ENCODE data around the gene ADK.

ADK gene

DNA sequence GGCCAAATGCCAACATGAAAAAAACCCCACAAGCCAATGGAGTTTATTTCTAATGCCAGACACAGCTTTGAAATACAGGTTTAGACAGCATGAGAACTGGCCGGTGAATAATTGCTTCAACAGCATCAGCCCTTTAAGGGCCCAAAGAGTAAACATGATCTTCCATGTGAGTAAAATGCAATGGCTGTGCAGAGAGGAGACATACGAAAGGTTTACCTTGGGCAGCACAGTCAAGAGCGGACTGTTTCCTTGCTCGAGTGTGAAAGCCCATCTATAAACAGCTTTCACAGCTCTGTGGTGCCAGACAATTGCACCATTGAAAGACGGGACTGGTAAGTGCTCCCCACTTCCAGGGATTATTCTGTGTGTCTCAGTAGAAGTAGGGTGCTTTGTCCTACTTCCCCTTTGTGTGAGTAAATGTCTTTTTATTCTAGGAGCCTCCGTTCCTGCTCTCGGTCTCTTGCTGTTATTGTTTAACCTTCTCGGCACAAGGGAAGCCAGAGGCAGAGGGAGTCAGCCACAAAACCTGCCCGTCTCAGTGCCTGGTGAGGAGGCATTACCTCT, 597.5 kb downstream of the ADK start:
- H3K27ac Mint-ChIP-seq = peak overlapping the region; percentile 84
- H3K36me3 Mint-ChIP-seq (ENCODE audit: low read depth) = no peaks in the 10 kb centered on the region
- H3K4me1 Mint-ChIP-seq = peaks cover 16% of the 10 kb centered on the region
- H3K9me3 Mint-ChIP-seq = no peaks in the 10 kb centered on the region
- no peak for DNase-seq
- no peak overlapping the region for H3K4me3 Mint-ChIP-seq
- no peaks in the 10 kb centered on the region for H3K27me3 Mint-ChIP-seq (ENCODE audit: low read depth, poor library complexity)
- TF ChIP-seq, protein P1, sequence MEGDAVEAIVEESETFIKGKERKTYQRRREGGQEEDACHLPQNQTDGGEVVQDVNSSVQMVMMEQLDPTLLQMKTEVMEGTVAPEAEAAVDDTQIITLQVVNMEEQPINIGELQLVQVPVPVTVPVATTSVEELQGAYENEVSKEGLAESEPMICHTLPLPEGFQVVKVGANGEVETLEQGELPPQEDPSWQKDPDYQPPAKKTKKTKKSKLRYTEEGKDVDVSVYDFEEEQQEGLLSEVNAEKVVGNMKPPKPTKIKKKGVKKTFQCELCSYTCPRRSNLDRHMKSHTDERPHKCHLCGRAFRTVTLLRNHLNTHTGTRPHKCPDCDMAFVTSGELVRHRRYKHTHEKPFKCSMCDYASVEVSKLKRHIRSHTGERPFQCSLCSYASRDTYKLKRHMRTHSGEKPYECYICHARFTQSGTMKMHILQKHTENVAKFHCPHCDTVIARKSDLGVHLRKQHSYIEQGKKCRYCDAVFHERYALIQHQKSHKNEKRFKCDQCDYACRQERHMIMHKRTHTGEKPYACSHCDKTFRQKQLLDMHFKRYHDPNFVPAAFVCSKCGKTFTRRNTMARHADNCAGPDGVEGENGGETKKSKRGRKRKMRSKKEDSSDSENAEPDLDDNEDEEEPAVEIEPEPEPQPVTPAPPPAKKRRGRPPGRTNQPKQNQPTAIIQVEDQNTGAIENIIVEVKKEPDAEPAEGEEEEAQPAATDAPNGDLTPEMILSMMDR (IDR thresholded peaks at IDR 0.05) = no peak

DNA sequence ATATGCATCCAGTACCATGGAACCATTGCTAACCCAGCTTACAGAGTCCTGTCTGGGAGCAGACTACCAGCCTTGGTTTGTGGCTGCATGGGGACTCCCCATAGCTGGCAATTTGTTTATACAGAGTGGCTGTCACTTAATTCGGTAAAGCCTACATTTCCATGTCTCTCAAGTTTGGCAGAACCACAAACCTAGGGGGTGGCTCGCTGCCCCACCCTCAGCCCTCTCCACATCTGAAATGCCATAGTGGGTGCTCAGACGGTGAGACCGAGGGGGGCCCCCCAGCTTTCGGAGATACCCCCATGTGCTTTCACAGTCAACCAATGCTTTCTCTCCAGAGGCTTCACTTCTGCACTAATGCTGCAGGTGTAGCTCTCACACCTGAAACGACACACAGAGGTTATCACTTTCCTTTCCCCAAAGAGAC, 599.8 kb downstream of the ADK start:
- no peak for DNase-seq
- TF ChIP-seq, protein P1 (IDR thresholded peaks at IDR 0.05) = no peak
- no peaks in the 10 kb centered on the region for H3K9me3 Mint-ChIP-seq
- H3K27ac Mint-ChIP-seq = no peak overlapping the region
- H3K36me3 Mint-ChIP-seq (ENCODE audit: low read depth) = no peaks in the 10 kb centered on the region
- peaks cover 29% of the 10 kb centered on the region for H3K4me1 Mint-ChIP-seq
- H3K4me3 Mint-ChIP-seq = no peak overlapping the region
- H3K27me3 Mint-ChIP-seq (ENCODE audit: low read depth, poor library complexity) = no peaks in the 10 kb centered on the region

DNA sequence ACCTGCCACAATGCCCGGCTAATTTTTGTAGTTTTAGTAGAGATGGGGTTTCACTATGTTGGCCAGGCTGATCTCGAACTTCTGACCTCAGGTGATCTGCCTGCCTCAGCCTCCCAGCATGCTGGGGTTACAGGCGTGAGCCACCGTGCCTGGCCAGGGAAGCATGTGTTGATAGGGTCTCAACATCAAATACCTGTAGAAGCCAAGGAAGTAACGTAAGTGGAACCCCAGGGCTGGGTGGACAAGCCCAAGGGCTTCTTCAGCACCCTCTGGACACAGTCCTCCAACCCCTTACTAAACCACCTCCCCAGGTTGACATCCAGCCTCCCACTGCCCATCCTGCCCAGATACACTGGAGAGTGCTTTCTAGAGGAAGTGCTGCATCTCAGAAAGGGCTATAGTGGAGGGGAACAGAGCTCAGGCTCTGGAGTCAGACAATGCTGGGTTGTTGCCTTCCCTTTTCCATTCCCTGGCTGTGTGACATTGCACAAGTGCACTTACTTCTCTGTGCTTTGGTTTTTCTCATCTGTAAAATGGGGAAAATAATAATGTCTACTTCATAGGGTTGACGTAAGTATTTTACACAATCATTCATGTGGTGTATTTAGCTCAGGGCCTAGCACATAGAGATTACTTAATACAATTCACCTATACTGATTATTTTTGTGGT, 601.5 kb downstream of the ADK start:
- Mint-ChIP-seq H3K36me3 (ENCODE audit: low read depth) (no peaks in the 10 kb centered on the region), H3K4me3 (no peak overlapping the region), H3K4me1 (peaks cover 29% of the 10 kb centered on the region), H3K9me3 (no peaks in the 10 kb centered on the region), H3K27me3 (ENCODE audit: low read depth, poor library complexity) (no peaks in the 10 kb centered on the region), H3K27ac (no peak overlapping the region)
- DNase-seq = no peak
- TF ChIP-seq, protein P1 (IDR thresholded peaks at IDR 0.05) = no peak

DNA sequence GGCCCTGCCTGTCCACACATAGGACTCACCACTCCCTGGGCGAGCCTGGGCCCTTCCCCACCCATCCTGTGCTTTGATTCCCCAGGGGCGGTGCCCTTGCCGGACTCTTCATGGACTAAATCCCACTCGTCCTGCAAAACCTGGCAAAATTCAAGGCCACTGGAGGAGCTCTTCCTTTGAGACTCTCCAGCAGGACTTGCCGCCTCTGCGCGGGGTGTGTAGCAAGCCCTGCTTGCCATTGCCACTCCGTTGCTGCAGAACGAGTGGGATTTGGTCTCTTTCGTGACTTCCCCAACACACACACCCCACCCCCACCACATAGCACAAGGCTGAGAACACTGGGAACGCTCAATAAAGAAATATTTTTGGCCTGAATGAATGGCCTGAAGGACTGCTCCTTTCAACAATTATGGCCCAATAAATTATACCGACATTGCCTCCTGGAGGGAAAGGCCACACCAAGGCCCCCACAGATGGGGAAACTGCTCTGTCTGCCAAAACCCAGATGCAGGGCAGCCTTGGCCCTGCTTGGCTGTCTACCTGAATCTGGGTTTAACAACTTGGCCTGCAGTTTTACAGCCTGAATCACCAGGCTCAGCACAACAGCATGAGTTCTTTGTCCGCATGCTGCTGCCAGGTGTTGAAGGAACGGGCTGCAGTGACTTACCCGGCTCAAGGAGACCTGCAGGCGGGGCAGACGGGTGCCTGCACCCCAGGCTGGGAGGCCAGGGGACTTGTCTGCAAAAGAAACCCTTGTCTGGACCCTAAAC, 602.6 kb downstream of the ADK start:
- no peaks in the 10 kb centered on the region for H3K9me3 Mint-ChIP-seq
- TF ChIP-seq, protein P1 (IDR thresholded peaks at IDR 0.05) = no peak
- H3K27me3 Mint-ChIP-seq (ENCODE audit: low read depth, poor library complexity) = no peaks in the 10 kb centered on the region
- peaks cover 25% of the 10 kb centered on the region for H3K4me1 Mint-ChIP-seq
- H3K36me3 Mint-ChIP-seq (ENCODE audit: low read depth) = no peaks in the 10 kb centered on the region
- no peak overlapping the region for H3K4me3 Mint-ChIP-seq
- peak overlapping the region; percentile 53 for H3K27ac Mint-ChIP-seq
- DNase-seq = peak; percentile 14

- H3K27ac Mint-ChIP-seq = peak overlapping the region; percentile 37
- no peak for DNase-seq
- TF ChIP-seq, protein P1 (IDR thresholded peaks at IDR 0.05) = no peak
- H3K4me3 Mint-ChIP-seq = no peak overlapping the region
- H3K4me1 Mint-ChIP-seq = peaks cover 19% of the 10 kb centered on the region
- H3K36me3 Mint-ChIP-seq (ENCODE audit: low read depth) = no peaks in the 10 kb centered on the region
- no peaks in the 10 kb centered on the region for H3K9me3 Mint-ChIP-seq
- H3K27me3 Mint-ChIP-seq (ENCODE audit: low read depth, poor library complexity) = no peaks in the 10 kb centered on the region
Measured at GRCh38 chr10:74754381-74754821, 603.4 kb downstream of the ADK start.

All from nephron progenitor cell (in vitro differentiated cells).